Measurements from ENCODE around the gene RHPN2. TPM values are rescaled to one million over a fixed set of nuclear protein-coding genes. Genes with fewer than 3 reads are reported as not detected.
A peak's percentile ranks its signal among the peaks of the same experiment; 100 is the strongest.
"Not testable (repeated sequence)": the region's sequence is repeated elsewhere in the genome, so short reads cannot be mapped to it uniquely, and the experiment has no call there.

The RHPN2 gene
- total RNA-seq, 1 donor from 2014 or later: 33.9 TPM

GRCh38 chr19:33022472-33023116 is 42.1 kb downstream of the RHPN2 start:
- H3K36me3 Mint-ChIP-seq (ENCODE audit: insufficient read depth): peaks cover 19% of the 10 kb centered on the region
- no peaks in the 10 kb centered on the region for H3K9me3 Mint-ChIP-seq (ENCODE audit: low read depth)
- peak; percentile 22 for DNase-seq (ENCODE audit: low spot score, unreplicated experiment)
- peak overlapping the region; percentile 98 for H3K27ac Mint-ChIP-seq
- TF ChIP-seq CTCF (IDR thresholded peaks at IDR 0.05; ENCODE audit: unreplicated experiment): peak; percentile 55
- peak overlapping the region; percentile 41 for H3K4me3 Mint-ChIP-seq (ENCODE audit: low read depth)
- no peaks in the 10 kb centered on the region for H3K27me3 Mint-ChIP-seq
- peaks cover 24% of the 10 kb centered on the region for H3K4me1 Mint-ChIP-seq (ENCODE audit: low read depth)

GRCh38 chr19:33010891-33011290 is 53.8 kb downstream of the RHPN2 start:
- H3K9me3 Mint-ChIP-seq (ENCODE audit: low read depth); DNase-seq (ENCODE audit: low spot score, unreplicated experiment); H3K27me3 Mint-ChIP-seq; H3K4me3 Mint-ChIP-seq (ENCODE audit: low read depth); H3K27ac Mint-ChIP-seq; H3K4me1 Mint-ChIP-seq (ENCODE audit: low read depth): not testable (repeated sequence)
- peaks cover 23% of the 10 kb centered on the region for H3K36me3 Mint-ChIP-seq (ENCODE audit: insufficient read depth)

- Mint-ChIP-seq H3K27me3 (no peaks in the 10 kb centered on the region), H3K4me3 (ENCODE audit: low read depth) (no peak overlapping the region), H3K4me1 (ENCODE audit: low read depth) (peaks cover 4% of the 10 kb centered on the region), H3K9me3 (ENCODE audit: low read depth) (no peaks in the 10 kb centered on the region), H3K36me3 (ENCODE audit: insufficient read depth) (peaks cover 30% of the 10 kb centered on the region), H3K27ac (no peak overlapping the region)
- DNase-seq (ENCODE audit: low spot score, unreplicated experiment): no peak
- TF ChIP-seq CTCF (IDR thresholded peaks at IDR 0.05; ENCODE audit: unreplicated experiment): no peak
Observed at GRCh38 chr19:33008738-33009137, 56.0 kb downstream of the RHPN2 start.

- Mint-ChIP-seq H3K9me3 (ENCODE audit: low read depth) (no peaks in the 10 kb centered on the region), H3K4me1 (ENCODE audit: low read depth) (peaks cover 9% of the 10 kb centered on the region), H3K36me3 (ENCODE audit: insufficient read depth) (peaks cover 31% of the 10 kb centered on the region), H3K4me3 (ENCODE audit: low read depth) (no peak overlapping the region), H3K27me3 (no peaks in the 10 kb centered on the region), H3K27ac (peak overlapping the region; percentile 80)
- TF ChIP-seq CTCF (IDR thresholded peaks at IDR 0.05; ENCODE audit: unreplicated experiment): no peak
- no peak for DNase-seq (ENCODE audit: low spot score, unreplicated experiment)
Observed at GRCh38 chr19:33005440-33005839, 59.2 kb downstream of the RHPN2 start.

GRCh38 chr19:33003424-33004024 is 61.2 kb downstream of the RHPN2 start:
- H3K27me3 Mint-ChIP-seq; H3K4me1 Mint-ChIP-seq (ENCODE audit: low read depth); DNase-seq (ENCODE audit: low spot score, unreplicated experiment); H3K4me3 Mint-ChIP-seq (ENCODE audit: low read depth); H3K9me3 Mint-ChIP-seq (ENCODE audit: low read depth): not testable (repeated sequence)
- peak overlapping the region; percentile 15 for H3K27ac Mint-ChIP-seq
- H3K36me3 Mint-ChIP-seq (ENCODE audit: insufficient read depth): peaks cover 27% of the 10 kb centered on the region

- not testable (repeated sequence) for DNase-seq (ENCODE audit: low spot score, unreplicated experiment); H3K27ac Mint-ChIP-seq; H3K27me3 Mint-ChIP-seq; H3K9me3 Mint-ChIP-seq (ENCODE audit: low read depth); H3K4me3 Mint-ChIP-seq (ENCODE audit: low read depth); H3K4me1 Mint-ChIP-seq (ENCODE audit: low read depth)
- H3K36me3 Mint-ChIP-seq (ENCODE audit: insufficient read depth): peaks cover 33% of the 10 kb centered on the region
Observed at GRCh38 chr19:33002126-33002865, 62.4 kb downstream of the RHPN2 start.
